Neural crest cell (in vitro differentiated cells): ENCODE results near the gene FILIP1. TPM values are rescaled to one million over a fixed set of nuclear protein-coding genes. Genes with fewer than 3 reads are reported as not detected.

Experiments used
- DNase-seq: peaks from one replicate; pipeline ENCODE4 v3.0.0; 2021; ENCODE audit warnings: low read depth, mixed read lengths, low spot score
- H3K27ac Mint-ChIP-seq: one replicate; pipeline ENCODE4 v1.8.0; 2021; ENCODE audit warnings: mild to moderate bottlenecking, mixed read lengths; ENCODE audit not compliant: unreplicated experiment
- H3K27me3 Mint-ChIP-seq: 2 replicates; pipeline ENCODE4 v1.8.0; 2021; ENCODE audit warnings: low read depth, mild to moderate bottlenecking, mixed read lengths
- H3K36me3 Mint-ChIP-seq: 2 replicates; pipeline ENCODE4 v1.8.0; 2021; ENCODE audit warnings: low read depth, mild to moderate bottlenecking, mixed read lengths
- H3K4me1 Mint-ChIP-seq: 2 replicates; pipeline ENCODE4 v1.8.0; 2021; ENCODE audit warnings: mixed read lengths
- H3K4me3 Mint-ChIP-seq: one replicate; pipeline ENCODE4 v1.8.0; 2021; ENCODE audit warnings: mild to moderate bottlenecking, mixed read lengths
- H3K9me3 Mint-ChIP-seq: 2 replicates; pipeline ENCODE4 v1.8.0; 2021; ENCODE audit warnings: mixed read lengths
- total RNA-seq: library from RNA; stranded (reverse); gene quantifications from 2 replicates; pipeline ENCODE4 v1.2.1, GENCODE V29; 2021
- TF ChIP-seq, protein P1 (sequence below): fragments of 200-600 bp; sonication (generic); conservative IDR thresholded peaks from 2 replicates; pipeline ENCODE4 v1.5.0; 2021; ENCODE audit warnings: antibody characterized with exemption, mild to moderate bottlenecking

The FILIP1 gene
- total RNA-seq, 1 donor from 2014 or later, result 0.79 TPM

DNA sequence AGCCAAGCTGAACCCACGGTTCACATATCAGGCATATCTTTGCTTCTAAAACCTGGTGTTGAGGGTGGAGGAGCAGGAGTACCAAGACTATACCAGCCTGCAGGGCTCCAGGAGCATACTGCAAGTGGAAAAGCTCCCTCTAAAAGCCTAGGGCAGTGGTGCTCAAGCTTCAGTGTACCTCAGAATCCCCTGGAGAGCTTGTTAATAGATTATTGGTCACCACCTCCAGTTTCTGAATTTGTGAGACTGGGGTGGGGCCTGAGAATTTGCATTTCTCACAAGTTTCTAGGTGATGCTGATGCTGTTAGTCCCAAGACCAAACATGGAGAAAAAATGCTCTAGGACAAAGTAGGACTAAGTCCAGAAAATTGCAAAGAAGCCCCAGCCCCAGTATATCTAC, 65.4 kb downstream of the FILIP1 start:
- no peak overlapping the region for H3K27ac Mint-ChIP-seq
- no peaks in the 10 kb centered on the region for H3K36me3 Mint-ChIP-seq
- H3K27me3 Mint-ChIP-seq, result no peaks in the 10 kb centered on the region
- H3K4me3 Mint-ChIP-seq, result no peak overlapping the region
- H3K9me3 Mint-ChIP-seq, result no peaks in the 10 kb centered on the region
- peaks cover 16% of the 10 kb centered on the region for H3K4me1 Mint-ChIP-seq
- no peak for DNase-seq
- TF ChIP-seq, protein P1, sequence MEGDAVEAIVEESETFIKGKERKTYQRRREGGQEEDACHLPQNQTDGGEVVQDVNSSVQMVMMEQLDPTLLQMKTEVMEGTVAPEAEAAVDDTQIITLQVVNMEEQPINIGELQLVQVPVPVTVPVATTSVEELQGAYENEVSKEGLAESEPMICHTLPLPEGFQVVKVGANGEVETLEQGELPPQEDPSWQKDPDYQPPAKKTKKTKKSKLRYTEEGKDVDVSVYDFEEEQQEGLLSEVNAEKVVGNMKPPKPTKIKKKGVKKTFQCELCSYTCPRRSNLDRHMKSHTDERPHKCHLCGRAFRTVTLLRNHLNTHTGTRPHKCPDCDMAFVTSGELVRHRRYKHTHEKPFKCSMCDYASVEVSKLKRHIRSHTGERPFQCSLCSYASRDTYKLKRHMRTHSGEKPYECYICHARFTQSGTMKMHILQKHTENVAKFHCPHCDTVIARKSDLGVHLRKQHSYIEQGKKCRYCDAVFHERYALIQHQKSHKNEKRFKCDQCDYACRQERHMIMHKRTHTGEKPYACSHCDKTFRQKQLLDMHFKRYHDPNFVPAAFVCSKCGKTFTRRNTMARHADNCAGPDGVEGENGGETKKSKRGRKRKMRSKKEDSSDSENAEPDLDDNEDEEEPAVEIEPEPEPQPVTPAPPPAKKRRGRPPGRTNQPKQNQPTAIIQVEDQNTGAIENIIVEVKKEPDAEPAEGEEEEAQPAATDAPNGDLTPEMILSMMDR, result no peak

DNA sequence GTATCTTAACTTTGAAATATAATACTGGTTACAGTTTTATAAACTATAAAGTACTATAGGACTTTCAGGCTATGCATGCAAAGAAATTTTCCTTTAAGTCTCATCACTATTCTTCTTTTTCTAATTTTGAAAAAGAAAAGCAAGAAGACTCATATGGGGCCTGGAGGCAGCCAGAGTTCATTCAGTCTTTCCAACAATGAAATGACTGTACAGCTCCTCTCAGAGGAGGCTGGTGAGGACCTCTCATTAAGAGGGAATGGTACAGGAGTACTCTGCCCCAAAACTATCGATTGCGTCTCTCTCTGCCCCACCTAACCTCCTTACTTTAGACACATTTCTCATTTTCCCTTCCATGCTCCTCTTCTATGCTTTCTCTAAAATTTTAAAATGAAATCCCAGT, 66.3 kb downstream of the FILIP1 start:
- TF ChIP-seq, protein P1, result no peak
- H3K36me3 Mint-ChIP-seq, result no peaks in the 10 kb centered on the region
- H3K9me3 Mint-ChIP-seq, result no peaks in the 10 kb centered on the region
- no peaks in the 10 kb centered on the region for H3K27me3 Mint-ChIP-seq
- DNase-seq, result no peak
- H3K27ac Mint-ChIP-seq, result no peak overlapping the region
- H3K4me1 Mint-ChIP-seq, result peaks cover 16% of the 10 kb centered on the region
- H3K4me3 Mint-ChIP-seq, result no peak overlapping the region

DNA sequence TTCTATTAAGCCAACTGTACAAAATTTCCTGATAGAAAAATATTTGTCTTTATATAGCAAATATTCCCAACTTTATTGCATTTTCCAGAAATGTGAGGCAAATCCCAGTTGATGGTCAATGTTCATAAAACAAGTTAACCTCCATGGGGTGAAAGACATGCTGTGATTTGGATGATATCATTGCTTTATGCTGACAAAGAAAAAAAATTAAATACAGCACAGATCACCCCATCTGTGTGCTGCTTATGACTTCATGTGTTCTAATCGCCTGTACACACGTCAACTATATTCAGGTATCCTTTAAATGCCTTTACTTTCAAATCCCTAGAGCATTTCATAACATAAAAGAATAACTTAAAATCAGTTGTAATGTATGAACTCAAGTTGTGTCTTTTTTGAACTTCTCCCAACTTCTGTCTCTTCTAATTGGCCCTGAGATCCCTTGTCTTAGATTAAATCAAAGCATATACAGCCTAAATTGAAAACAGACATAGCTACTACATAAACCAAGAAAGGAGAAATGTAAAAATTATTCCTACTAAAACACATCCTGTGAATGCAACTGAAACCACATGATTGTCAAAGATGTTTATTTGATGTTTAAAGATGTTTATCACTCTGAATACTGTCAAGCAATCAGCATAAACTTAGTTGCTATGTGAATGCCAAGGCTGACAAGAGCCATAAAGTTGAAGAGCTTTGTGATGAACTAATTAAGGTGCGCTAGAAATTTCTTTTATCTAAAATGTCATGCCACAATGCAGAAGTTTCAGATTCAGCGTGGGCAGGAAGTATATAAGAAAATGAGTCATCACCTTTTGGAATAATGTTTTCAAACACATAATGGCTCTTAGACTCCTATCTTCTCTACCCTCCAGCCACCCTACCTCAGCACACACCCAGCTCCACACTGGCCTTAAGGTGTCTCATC, 68.7 kb downstream of the FILIP1 start:
- H3K4me1 Mint-ChIP-seq, result peaks cover 5% of the 10 kb centered on the region
- DNase-seq, result no peak
- TF ChIP-seq, protein P1, result no peak
- no peaks in the 10 kb centered on the region for H3K27me3 Mint-ChIP-seq
- no peaks in the 10 kb centered on the region for H3K36me3 Mint-ChIP-seq
- H3K27ac Mint-ChIP-seq, result no peak overlapping the region
- H3K4me3 Mint-ChIP-seq, result no peak overlapping the region
- no peaks in the 10 kb centered on the region for H3K9me3 Mint-ChIP-seq

DNA sequence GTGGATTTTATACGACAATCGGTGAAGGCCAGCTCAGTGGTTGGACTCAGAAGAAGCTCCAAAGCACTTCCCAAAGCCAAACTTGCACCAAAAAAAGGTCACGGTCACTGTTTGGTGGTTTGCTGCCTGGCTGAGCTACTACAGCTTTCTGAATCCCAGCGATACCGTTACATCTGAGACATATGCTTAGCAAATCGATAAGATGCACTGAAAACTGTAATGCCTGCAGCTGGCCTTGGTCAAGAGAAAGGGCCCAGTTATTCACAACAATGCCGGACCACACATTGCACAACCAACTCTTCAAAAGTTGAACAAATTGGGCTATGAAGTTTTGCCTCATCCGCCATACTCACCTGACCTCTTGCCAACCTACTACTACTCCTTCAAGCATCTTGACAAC, 70.2 kb downstream of the FILIP1 start:
- no peak for DNase-seq
- Mint-ChIP-seq H3K36me3 (no peaks in the 10 kb centered on the region), H3K4me3 (no peak overlapping the region), H3K4me1 (peaks cover 7% of the 10 kb centered on the region), H3K27ac (no peak overlapping the region), H3K9me3 (no peaks in the 10 kb centered on the region), H3K27me3 (no peaks in the 10 kb centered on the region)
- TF ChIP-seq, protein P1, result no peak

DNA sequence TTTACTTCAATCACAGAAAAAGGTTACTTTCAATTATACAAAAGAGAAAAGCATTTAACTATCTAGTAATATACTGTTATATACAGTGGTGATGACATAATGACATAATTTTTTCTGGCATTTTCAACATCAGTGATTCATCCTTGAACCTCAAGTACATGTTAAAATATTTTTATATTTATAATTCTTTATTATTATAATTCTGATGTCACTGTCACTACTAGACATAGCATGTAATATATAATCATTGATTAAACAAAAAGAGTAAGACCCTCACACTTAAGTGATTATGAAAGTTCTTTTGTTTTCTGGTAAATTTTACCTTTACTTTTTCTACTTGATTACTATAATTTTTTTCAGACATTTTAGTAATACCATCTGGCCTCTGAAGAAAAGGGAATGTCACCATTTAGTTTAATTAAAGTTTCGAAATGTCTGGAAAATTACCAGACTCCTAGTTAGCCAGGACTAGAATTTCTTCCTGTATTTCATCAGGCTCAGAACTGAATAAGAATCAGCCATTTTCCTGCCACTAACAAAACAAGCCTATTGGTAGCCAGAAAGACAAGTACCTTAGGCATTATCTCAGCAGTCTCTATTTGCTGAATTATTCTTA, 71.5 kb downstream of the FILIP1 start:
- no peak for DNase-seq
- H3K4me1 Mint-ChIP-seq, result peaks cover 3% of the 10 kb centered on the region
- H3K4me3 Mint-ChIP-seq, result no peak overlapping the region
- no peaks in the 10 kb centered on the region for H3K27me3 Mint-ChIP-seq
- H3K27ac Mint-ChIP-seq, result no peak overlapping the region
- TF ChIP-seq, protein P1, result no peak
- no peaks in the 10 kb centered on the region for H3K36me3 Mint-ChIP-seq
- no peaks in the 10 kb centered on the region for H3K9me3 Mint-ChIP-seq
